Measurements from ENCODE around the gene C12orf60.

Gene C12orf60

DNA sequence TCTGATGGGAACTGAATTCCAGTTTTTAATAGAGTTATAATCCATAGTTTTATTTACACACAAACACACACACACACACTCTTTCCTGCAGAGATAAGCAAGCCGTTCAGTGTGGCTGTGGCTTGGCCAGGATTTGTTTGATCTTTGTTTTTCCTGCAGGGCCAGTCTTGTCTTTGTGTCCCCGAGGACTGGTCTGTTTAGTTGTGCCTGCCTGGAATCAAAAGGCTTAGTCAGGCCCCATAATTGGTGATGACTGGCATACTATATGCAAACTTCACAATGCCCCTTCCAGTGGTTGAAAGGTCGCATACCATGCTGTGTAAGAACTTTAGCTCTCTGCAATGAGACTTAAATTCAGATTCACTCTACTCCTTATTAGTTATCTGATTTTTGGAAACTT lies 26.2 kb upstream of the C12orf60 start:
- no peak for DNase-seq

DNA sequence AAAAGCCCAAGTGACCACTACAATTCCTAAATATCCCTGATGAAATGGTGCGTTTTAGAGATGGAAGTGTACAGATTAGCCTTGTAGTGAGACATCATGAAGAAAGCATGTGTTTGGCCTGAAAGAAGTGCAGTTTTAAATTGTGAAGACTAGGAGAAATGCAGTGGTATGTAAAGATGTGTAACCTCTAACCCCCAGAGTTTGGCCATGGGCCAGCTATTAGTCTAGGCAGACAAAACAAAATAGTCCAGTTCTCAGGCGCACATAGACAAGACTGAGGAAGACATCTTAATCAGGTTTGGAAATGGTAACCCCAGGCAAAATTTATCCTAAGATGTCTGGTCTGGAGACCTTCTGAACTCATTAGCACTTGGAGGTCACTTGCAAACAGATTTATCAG lies 23.6 kb upstream of the C12orf60 start:
- DNase-seq, result no peak

- DNase-seq, result no peak
Observed at GRCh38 chr12:14780859-14781258, 22.6 kb upstream of the C12orf60 start.

- DNase-seq, result no peak
Observed at GRCh38 chr12:14781563-14781962, 21.9 kb upstream of the C12orf60 start.

DNA sequence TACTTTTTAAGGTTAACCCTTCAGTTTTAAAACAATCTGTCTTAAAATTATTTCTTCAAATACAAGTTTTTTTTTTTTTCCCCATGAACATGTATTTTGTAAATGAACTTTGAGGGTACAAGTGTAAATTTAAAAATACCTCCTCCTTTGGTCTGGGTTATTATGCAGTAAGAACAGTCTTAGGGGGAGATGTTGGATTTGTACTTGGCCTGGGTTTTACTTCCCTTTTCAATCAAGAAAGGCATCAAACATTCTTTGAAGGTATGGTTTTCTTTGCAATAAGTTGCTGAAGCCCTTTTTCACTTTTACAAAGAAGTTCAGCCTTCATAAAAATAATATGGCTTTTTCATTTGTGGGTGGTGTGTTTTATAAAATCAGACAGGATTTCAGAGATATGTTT lies 20.7 kb upstream of the C12orf60 start:
- no peak for DNase-seq

DNA sequence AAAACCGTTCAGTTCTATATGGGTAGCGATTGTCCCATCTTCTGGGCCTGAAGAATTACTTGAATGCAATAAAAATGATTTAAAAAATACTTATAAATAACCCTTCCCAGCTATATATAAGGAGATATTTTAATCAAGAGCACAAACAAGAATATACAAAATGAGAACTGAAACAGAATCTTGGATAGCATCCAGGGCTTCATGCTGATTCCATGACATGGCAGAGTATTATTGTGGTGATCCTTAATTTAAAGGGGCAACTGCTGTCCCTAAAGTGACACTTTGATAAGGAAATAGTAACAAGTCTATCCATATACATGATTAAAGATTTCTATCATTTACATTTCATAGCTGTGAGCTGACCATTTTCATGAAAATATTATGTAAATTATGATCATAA lies 19.0 kb upstream of the C12orf60 start:
- DNase-seq, result no peak

DNA sequence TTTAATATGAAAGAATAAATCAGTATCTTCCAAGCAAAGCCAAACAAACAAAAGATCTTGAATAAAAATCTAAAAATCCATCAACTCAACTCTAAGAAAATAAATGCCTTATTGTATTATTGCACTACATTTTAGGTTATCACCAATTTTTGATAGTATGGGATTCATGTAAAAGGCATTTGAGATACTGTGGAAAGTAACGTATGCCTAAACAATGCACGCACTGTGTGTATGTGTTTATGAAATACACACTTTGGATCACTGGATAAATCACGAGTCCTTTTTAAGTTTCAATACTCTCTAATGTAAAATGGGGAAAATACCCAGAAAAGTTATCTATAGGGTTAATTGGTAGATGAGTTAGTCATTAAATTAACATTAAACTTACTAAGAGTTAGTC lies 17.9 kb upstream of the C12orf60 start:
- DNase-seq, result no peak

- DNase-seq, result no peak
Observed at GRCh38 chr12:14795028-14795448, 8.4 kb upstream of the C12orf60 start.

DNA sequence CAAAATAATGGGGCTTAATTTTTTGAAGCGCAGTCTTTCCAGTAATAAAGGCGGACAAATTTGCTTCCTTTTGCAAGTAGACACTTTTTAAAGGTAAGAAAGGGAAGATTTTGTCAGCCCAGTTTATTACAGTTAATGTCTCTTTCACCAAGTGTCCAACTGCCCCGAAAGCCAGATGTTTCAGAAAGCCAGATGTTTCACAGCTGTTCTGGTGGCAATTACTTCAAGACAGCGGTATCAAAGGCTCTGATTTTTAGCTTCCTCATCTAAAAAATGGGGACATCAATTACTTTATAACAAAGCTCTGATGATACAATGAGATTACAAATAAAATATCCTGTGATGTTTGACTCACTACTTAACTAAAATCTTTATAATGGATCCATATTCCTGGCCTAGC lies 1.2 kb upstream of the C12orf60 start:
- DNase-seq, result no peak

DNA sequence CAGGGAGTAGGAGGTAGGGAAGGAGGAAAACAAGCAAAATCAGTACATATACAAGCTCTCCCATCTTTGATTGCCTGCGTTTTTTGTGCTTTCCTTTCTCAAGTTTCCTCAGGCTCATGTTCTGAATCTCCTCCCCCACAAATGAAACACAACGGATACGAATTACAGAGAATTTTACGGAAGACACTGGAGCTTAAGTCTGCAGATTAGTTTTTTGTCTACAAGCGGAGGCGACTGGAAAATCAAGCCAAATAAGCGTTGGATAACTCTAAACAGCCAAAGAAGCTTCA lies 804 bp upstream of the C12orf60 start:
- DNase-seq, result no peak

GRCh38 chr12:14803830-14804160 lies 325 bp downstream of the C12orf60 start:
- DNase-seq, result no peak

- no peak for DNase-seq
Observed at GRCh38 chr12:14810167-14810952, 6.9 kb downstream of the C12orf60 start.

- DNase-seq, result no peak
Observed at GRCh38 chr12:14810953-14811483, 7.5 kb downstream of the C12orf60 start.

DNA sequence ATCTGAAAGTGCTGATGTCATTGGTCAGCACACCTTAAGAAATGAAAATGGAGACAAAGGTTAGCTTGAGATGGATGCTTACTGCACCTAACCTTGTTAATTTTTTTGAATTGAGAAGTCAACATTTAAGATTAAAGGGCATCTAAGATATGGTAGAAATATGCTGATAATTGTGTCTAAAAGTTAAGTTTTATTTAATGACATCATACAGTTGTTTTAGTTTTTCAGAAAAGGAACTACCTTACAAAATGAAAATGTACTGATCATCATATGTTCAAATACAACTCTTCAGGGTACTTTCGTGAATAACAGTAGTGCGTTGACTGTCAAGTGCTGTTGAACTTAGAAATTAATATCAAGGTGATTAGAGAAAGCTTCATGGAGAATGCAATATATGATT lies 8.0 kb downstream of the C12orf60 start:
- DNase-seq, result no peak

DNA sequence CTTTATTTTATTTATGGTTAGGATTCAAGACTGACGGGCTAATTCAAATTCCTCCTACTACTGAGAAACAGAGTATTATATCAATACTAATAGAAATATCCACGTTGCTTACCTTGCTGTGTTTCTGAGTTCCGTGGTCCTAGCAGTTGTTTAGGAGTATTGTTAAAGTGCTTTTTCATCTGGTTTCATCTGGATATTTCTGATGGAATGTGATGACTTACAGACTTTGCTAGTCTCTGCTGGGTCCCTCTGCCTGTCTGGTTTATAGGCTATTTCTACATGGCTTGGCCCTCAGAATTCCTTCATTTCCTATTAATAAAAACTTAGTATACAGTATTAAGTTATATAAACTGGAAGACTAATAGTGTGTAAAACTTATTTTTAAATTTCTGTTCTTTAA lies 10.5 kb downstream of the C12orf60 start, which contains the start of gene SMCO3:
SMCO3 (minus strand) TSS at position 169 of the 400 bp plus-strand sequence. CDS start 7,502 bp downstream, outside the sequence.
- DNase-seq, result no peak

DNA sequence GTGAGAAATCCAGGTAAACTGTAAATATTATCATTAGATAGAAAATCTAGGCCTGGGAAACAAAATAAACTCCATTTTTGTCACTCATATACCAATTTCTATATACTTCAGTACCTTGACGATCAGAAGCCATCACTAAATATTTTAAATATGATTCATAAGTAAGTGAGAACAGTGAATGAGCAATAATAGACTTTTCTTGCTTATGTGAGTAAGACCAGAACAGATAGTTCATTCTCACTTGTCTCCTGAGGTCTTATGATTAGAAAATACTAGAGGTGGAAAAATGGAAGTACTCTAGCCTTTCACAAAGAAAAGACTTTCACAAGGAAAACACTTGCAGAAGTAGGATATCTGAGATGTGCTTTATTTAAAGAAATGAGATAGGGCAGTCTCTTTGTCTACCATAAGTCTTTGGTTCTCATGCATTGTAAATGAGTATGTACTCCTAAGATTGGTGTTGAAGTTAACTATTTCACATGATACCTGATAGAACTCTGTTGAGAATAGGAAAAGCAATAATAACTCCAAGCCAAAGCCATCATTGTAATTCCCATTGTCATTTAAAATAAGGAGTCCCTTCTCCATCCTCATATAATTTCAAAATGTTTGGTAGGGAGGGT lies 20.7 kb downstream of the C12orf60 start:
- DNase-seq, result no peak

DNA sequence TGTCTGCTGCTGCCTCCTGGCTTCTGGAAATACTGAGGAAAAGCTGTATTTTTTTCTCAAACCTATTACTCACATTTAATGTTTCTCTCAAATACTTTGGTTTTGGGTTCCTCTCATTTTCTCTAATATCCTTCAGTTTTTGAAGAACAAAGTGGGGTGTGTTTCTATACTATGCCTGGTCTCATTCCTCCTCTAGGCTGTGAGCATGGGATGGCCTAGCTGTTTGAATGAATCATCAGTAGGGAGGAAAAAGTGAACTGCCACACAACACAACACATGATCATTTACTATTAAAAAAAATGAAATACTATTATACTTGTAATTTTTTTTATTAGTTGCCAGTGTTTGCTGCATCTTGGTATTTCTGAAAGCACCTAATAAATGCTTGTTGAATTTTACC lies 21.8 kb downstream of the C12orf60 start:
- no peak for DNase-seq

GRCh38 chr12:14826491-14826890 lies 23.0 kb downstream of the C12orf60 start:
- DNase-seq, result no peak

GRCh38 chr12:14827043-14827442 lies 23.6 kb downstream of the C12orf60 start:
- DNase-seq, result no peak

DNA sequence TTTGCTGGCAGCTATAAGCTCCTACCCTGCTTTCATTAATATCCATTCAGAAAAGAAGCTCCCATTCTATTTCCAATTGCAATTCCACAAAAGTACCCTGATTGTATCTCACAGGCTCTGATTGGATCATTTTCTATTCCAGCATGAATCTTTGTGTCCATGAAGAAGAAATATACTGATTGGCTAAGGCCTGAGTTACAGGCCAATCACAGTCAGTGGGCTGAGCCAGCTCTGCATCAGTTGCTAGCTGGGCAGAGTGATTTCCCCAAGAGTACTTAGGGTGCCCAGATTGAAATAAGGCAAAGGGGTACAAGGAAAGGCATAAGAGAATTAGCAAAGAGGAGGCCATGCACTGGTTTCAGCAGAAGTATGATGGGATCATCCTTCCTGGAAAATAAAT lies 25.4 kb downstream of the C12orf60 start:
- DNase-seq, result no peak

DNA sequence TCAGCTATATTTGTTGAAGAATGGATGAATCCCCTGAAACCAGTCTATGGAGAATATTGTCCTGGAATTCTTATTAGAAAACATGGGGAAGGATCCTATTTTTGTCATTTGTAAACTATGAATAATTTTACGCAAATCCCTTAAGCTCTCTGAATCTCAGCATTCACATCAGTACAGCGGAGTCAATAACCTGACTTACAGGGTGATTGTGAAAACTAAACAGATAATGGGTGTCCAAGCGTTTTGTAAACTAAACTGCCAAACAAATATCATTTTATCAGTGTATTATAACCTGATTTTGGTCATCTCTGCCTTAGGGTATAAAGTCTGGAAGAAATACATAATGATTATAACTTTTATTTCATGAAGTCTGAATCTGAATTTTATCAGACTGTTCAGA lies 29.9 kb downstream of the C12orf60 start:
- DNase-seq, result no peak

DNA sequence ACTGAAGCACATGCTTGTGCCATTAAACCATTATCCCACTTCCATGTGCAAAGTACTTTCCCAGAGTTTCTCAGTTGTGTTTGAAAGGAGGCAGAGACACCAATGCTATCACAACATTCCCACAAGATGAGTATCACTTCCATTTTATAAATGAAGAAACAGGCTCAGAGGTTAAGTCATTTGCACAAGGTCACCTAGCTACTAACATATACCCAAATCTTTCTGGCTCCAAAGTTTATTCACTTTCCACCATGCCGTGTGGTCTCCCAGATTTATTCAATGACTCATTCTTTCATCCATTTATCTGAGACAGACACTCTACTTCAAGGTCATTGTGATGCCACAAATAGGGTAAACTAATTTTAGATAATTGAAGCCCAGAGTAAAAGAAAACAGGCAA lies 30.5 kb downstream of the C12orf60 start:
- DNase-seq, result no peak

DNA sequence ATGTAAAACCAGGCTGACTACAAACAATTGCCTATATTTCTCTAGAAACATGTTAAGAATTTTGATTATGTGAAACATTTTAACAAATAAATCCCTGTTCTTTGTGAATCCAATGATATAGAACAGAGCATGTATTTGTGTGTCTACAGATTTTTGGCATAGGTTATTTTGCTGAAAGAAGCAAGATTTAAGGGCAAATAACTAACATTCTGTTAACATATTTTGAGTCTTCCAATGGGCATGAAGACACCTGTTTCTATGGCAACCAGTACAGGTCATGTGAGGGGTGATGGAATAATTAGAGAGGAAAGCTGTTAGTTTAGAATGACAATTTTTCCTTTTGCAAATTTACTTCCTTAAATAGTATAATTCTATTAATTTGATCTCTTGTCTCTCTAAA lies 31.0 kb downstream of the C12orf60 start:
- no peak for DNase-seq

GRCh38 chr12:14836336-14837210 lies 33.1 kb downstream of the C12orf60 start:
- no peak for DNase-seq
